A549 treated with CORT108297 at 1 μM for 4 hours (cell line): ENCODE results near the gene MYCT1. TPM values are rescaled to one million over a fixed set of nuclear protein-coding genes. Genes with fewer than 3 reads are reported as not detected.

Source experiments
- total RNA-seq: library from RNA; stranded (reverse); fragments of 200-300 nt; extraction: Qiagen RNA extraction; gene quantifications from 5 replicates; pipeline ENCODE4 v1.2.3, GENCODE V29; 2022

Gene MYCT1
- total RNA-seq = 0.03 to 0.14 TPM (median 0.03 TPM) in 5 replicates

GRCh38 chr6:152697634-152698033 lies at the start of gene MYCT1:
MYCT1 (plus strand) TSS chr6:152697897; CDS start chr6:152697903, 6 bp downstream.

GRCh38 chr6:152750694-152751093 lies 53.0 kb downstream of the MYCT1 start, which contains the start of gene VIP:
VIP (plus strand) TSS chr6:152750797; CDS start chr6:152752178, 1,381 bp downstream.

Other genes starting within 250 kb of the MYCT1 start
- gene SYNE1, start 60.5 kb upstream of the MYCT1 start, total RNA-seq = 32.1 to 39.4 TPM (median 34.7 TPM) in 5 replicates
- not detected in 5 replicates for gene VIP, start 52.9 kb downstream of the MYCT1 start, total RNA-seq